H9 (cell line): ENCODE measurements around the gene ARID1B. TPM values are rescaled to one million over a fixed set of nuclear protein-coding genes. Genes with fewer than 3 reads are reported as not detected.

ENCODE experiments used
- DNase-seq: peaks from one replicate; pipeline ENCODE4 v3.0.0-alpha.2; 2017
- H2AFZ ChIP-seq: one replicate; pipeline ENCODE4 v1.6.1; 2013; ENCODE audit warnings: mild to moderate bottlenecking, low read length, control low read depth, moderate library complexity
- H2AK5ac ChIP-seq: 2 replicates; pipeline ENCODE4 v1.6.1; 2013; ENCODE audit warnings: low read length, control low read depth, mixed read lengths; ENCODE audit not compliant: insufficient read length
- H2BK120ac ChIP-seq: one replicate; pipeline ENCODE4 v1.6.1; 2013; ENCODE audit warnings: low read depth, mild to moderate bottlenecking, low read length, control low read depth, inconsistent platforms; ENCODE audit not compliant: poor library complexity, severe bottlenecking
- H2BK12ac ChIP-seq: 2 replicates; pipeline ENCODE4 v1.6.1; 2013; ENCODE audit warnings: low read length, control low read depth, mixed read lengths, low read depth; ENCODE audit not compliant: insufficient read length
- H2BK15ac ChIP-seq: 2 replicates; pipeline ENCODE4 v1.6.1; 2013; ENCODE audit warnings: low read depth, low read length, control low read depth
- H2BK20ac ChIP-seq: one replicate; pipeline ENCODE4 v1.6.1; 2013; ENCODE audit warnings: low read depth, mild to moderate bottlenecking, low read length, control low read depth, inconsistent platforms; ENCODE audit not compliant: poor library complexity, severe bottlenecking
- H2BK5ac ChIP-seq: 2 replicates; pipeline ENCODE4 v1.6.1; 2013; ENCODE audit warnings: low read length, control low read depth, mixed read lengths; ENCODE audit not compliant: insufficient read length
- H3K14ac ChIP-seq: 2 replicates; pipeline ENCODE4 v1.6.1; 2013; ENCODE audit warnings: low read length, control low read depth; ENCODE audit not compliant: insufficient read depth
- H3K18ac ChIP-seq: 2 replicates; pipeline ENCODE4 v1.6.1; 2013; ENCODE audit warnings: low read depth, mild to moderate bottlenecking, mixed read lengths, low read length, control low read depth; ENCODE audit not compliant: insufficient read length
- H3K23ac ChIP-seq: 2 replicates; pipeline ENCODE4 v1.6.1; 2013; ENCODE audit warnings: low read length, control low read depth, mixed read lengths, low read depth; ENCODE audit not compliant: insufficient read length
- H3K23me2 ChIP-seq: 2 replicates; pipeline ENCODE4 v1.6.1; 2013; ENCODE audit warnings: low read depth, mild to moderate bottlenecking, mixed read lengths, low read length, control low read depth; ENCODE audit not compliant: insufficient read length, poor library complexity, severe bottlenecking
- H3K27ac ChIP-seq: 2 replicates; pipeline ENCODE4 v1.5.1; 2013; ENCODE audit warnings: low read length, control low read depth, mixed read lengths, low read depth; ENCODE audit not compliant: insufficient read length
- H3K27me3 ChIP-seq: 2 replicates; pipeline ENCODE4 v1.6.1; 2013; ENCODE audit warnings: low read length, control low read depth, inconsistent platforms; ENCODE audit not compliant: insufficient read depth
- H3K4ac ChIP-seq: 2 replicates; pipeline ENCODE4 v1.6.1; 2013; ENCODE audit warnings: low read depth, mild to moderate bottlenecking, control low read depth, inconsistent platforms, low read length, moderate library complexity
- H3K4me1 ChIP-seq: 2 replicates; pipeline ENCODE4 v1.6.1; 2013; ENCODE audit warnings: low read length, control low read depth, inconsistent platforms; ENCODE audit not compliant: insufficient read depth
- H3K4me2 ChIP-seq: 2 replicates; pipeline ENCODE4 v1.6.1; 2013; ENCODE audit warnings: low read length, control low read depth, mixed read lengths; ENCODE audit not compliant: insufficient read length, insufficient read depth
- H3K56ac ChIP-seq: 2 replicates; pipeline ENCODE4 v1.6.1; 2013; ENCODE audit warnings: low read depth, mild to moderate bottlenecking, mixed read lengths, low read length, control low read depth; ENCODE audit not compliant: insufficient read length
- H3K79me1 ChIP-seq: 2 replicates; pipeline ENCODE4 v1.6.1; 2013; ENCODE audit warnings: low read depth, mild to moderate bottlenecking, moderate library complexity, low read length, control low read depth, inconsistent platforms; ENCODE audit not compliant: insufficient read depth, poor library complexity, severe bottlenecking
- H3K79me2 ChIP-seq: 2 replicates; pipeline ENCODE4 v1.6.1; 2013; ENCODE audit warnings: low read length, control low read depth, inconsistent platforms; ENCODE audit not compliant: insufficient read depth
- H3K9ac ChIP-seq: 2 replicates; pipeline ENCODE4 v1.6.1; 2013; ENCODE audit warnings: low read length, control low read depth, mixed read lengths; ENCODE audit not compliant: insufficient read length; ENCODE audit errors: extremely low read depth
- H3K9me3 ChIP-seq: one replicate; pipeline ENCODE4 v1.6.1; 2013; ENCODE audit warnings: low read depth, low read length, inconsistent platforms; ENCODE audit not compliant: control insufficient read depth
- H3T11ph ChIP-seq: one replicate; pipeline ENCODE4 v1.6.1; 2013; ENCODE audit warnings: mild to moderate bottlenecking, low read length, control low read depth, inconsistent platforms
- H4K20me1 ChIP-seq: one replicate; pipeline ENCODE4 v1.6.1; 2013; ENCODE audit not compliant: control insufficient read depth, insufficient read length, insufficient read depth
- H4K5ac ChIP-seq: 2 replicates; pipeline ENCODE4 v1.6.1; 2013; ENCODE audit warnings: low read depth, mild to moderate bottlenecking, mixed read lengths, low read length, control low read depth; ENCODE audit not compliant: insufficient read length
- H4K8ac ChIP-seq: replicated peaks from 2 replicates; pipeline ENCODE4 v1.6.1; 2013; ENCODE audit warnings: low read length, control low read depth, mixed read lengths, low read depth; ENCODE audit not compliant: insufficient read length
- H4K91ac ChIP-seq: 2 replicates; pipeline ENCODE4 v1.6.1; 2013; ENCODE audit warnings: low read depth, mild to moderate bottlenecking, moderate library complexity, mixed read lengths, low read length, control low read depth; ENCODE audit not compliant: insufficient read length
- H3K27ac Mint-ChIP-seq, 3 experiments: 2 replicates in 2 of 3; 3 replicates in 1 of 3; pipeline ENCODE4 v1.8.0; 2020 to 2021; ENCODE audit warnings: mixed read lengths in 3 of 3, mild to moderate bottlenecking in 1 of 3, moderate library complexity in 1 of 3
- H3K27me3 Mint-ChIP-seq: 2 replicates; pipeline ENCODE4 v1.8.0; 2021; ENCODE audit warnings: low read depth, mild to moderate bottlenecking, moderate library complexity, mixed read lengths
- H3K36me3 Mint-ChIP-seq, 3 experiments: 2 replicates in 2 of 3; 3 replicates in 1 of 3; pipeline ENCODE4 v1.8.0; 2020 to 2021; ENCODE audit warnings: low read depth in 3 of 3, mixed read lengths in 3 of 3; ENCODE audit not compliant: insufficient read depth in 1 of 3
- H3K4me1 Mint-ChIP-seq, 2 experiments: 2 replicates each; pipeline ENCODE4 v1.8.0; 2020; ENCODE audit warnings: mixed read lengths in 2 of 2
- H3K4me3 Mint-ChIP-seq, 2 experiments: 2 replicates in 1 of 2; 3 replicates in 1 of 2; pipeline ENCODE4 v1.8.0; 2020 to 2021; ENCODE audit warnings: mild to moderate bottlenecking in 2 of 2, mixed read lengths in 2 of 2, moderate library complexity in 1 of 2
- H3K9me3 Mint-ChIP-seq, 2 experiments: 2 replicates in 1 of 2; 3 replicates in 1 of 2; pipeline ENCODE4 v1.8.0; 2020; ENCODE audit warnings: mild to moderate bottlenecking in 2 of 2, mixed read lengths in 2 of 2, moderate library complexity in 1 of 2
- WGBS: extraction: QIAGEN DNeasy Blood & Tissue Kit; methylation state at CpG from one replicate; pipeline ENCODE4 v1.1.7; 2013; ENCODE audit warnings: missing lambda C conversion rate, low lambda C conversion rate, mixed read lengths; ENCODE audit not compliant: insufficient read length; ENCODE audit errors: extremely low coverage; 5-methylcytosine and 5-hydroxymethylcytosine counted together
- total RNA-seq: library from RNA; stranded (reverse); gene quantifications from 2 replicates; pipeline ENCODE4 v1.2.1, GENCODE V29; 2021
- TF ChIP-seq, protein P1 (sequence below): fragments of 200-600 bp; sonication (generic); conservative IDR thresholded peaks from 3 replicates; pipeline ENCODE4 v1.8.0; 2021; ENCODE audit warnings: antibody characterized with exemption, mild to moderate bottlenecking

The ARID1B gene
- total RNA-seq, 1 experiment from 2014 or later, result 88.2 TPM

- Mint-ChIP-seq H3K27ac (no peak overlapping the region), H3K4me3 (no peak overlapping the region), H3K4me1 (peaks cover 15 to 19% of the 10 kb centered on the region in 2 experiments), H3K27me3 (no peaks in the 10 kb centered on the region), H3K36me3 (peaks cover 30 to 61% (median 47%) of the 10 kb centered on the region in 3 experiments), H3K9me3 (no peaks in the 10 kb centered on the region)
- Histone ChIP-seq H4K5ac (no peak overlapping the region), H3K79me2 (no peaks in the 10 kb centered on the region), H3K27me3 (no peaks in the 10 kb centered on the region), H2BK12ac (no peak overlapping the region), H2BK120ac (no peak overlapping the region), H2AFZ (no peak overlapping the region), H3K18ac (no peak overlapping the region), H3K56ac (no peak overlapping the region), H3K4me1 (0 out of 2 replicates have a peak, but pooled peaks cover 2% of the 10 kb centered on the region), H2BK15ac (no peak overlapping the region), H3K9me3 (no peaks in the 10 kb centered on the region), H4K8ac (no peak overlapping the region), H4K20me1 (no peaks in the 10 kb centered on the region), H3K79me1 (no peaks in the 10 kb centered on the region), H3K27ac (no peak overlapping the region), H3K4ac (no peak overlapping the region), H3K23me2 (no peaks in the 10 kb centered on the region), H2BK20ac (no peak overlapping the region), H3K14ac (no peak overlapping the region), H3T11ph (no peak overlapping the region), H4K91ac (no peak overlapping the region), H2AK5ac (no peak overlapping the region), H3K4me2 (no peak overlapping the region), H3K9ac (no peak overlapping the region), H3K23ac (no peak overlapping the region), H2BK5ac (no peak overlapping the region)
- WGBS, result no CpG with 5 or more reads among the region's 6 CpGs
- DNase-seq, result no peak
- TF ChIP-seq, protein P1, sequence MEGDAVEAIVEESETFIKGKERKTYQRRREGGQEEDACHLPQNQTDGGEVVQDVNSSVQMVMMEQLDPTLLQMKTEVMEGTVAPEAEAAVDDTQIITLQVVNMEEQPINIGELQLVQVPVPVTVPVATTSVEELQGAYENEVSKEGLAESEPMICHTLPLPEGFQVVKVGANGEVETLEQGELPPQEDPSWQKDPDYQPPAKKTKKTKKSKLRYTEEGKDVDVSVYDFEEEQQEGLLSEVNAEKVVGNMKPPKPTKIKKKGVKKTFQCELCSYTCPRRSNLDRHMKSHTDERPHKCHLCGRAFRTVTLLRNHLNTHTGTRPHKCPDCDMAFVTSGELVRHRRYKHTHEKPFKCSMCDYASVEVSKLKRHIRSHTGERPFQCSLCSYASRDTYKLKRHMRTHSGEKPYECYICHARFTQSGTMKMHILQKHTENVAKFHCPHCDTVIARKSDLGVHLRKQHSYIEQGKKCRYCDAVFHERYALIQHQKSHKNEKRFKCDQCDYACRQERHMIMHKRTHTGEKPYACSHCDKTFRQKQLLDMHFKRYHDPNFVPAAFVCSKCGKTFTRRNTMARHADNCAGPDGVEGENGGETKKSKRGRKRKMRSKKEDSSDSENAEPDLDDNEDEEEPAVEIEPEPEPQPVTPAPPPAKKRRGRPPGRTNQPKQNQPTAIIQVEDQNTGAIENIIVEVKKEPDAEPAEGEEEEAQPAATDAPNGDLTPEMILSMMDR, result no peak
Observed at GRCh38 chr6:157185986-157186385, 408.8 kb downstream of the ARID1B start.
